HG02852 (cell line): ENCODE results near the gene TOP2B.
A peak's percentile ranks its signal among the peaks of the same experiment; 100 is the strongest.

Experiments used
- ATAC-seq: cut with Tn5 transposase; IDR thresholded peaks from one replicate; pipeline ENCODE4 v1.9.1; 2021; ENCODE audit warnings: mild to moderate bottlenecking, moderate library complexity; ENCODE audit not compliant: unreplicated experiment

The TOP2B gene

GRCh38 chr3:25664812-25665314, at the start of gene TOP2B:
Gene TOP2B, minus strand, starts transcription at chr3:25664907. Its CDS starts 610 bp downstream, at chr3:25664297.
- ATAC-seq = peak; percentile 82

GRCh38 chr3:25713341-25713985, 48.8 kb upstream of the TOP2B start:
- no peak for ATAC-seq

GRCh38 chr3:25711090-25711489, 46.4 kb upstream of the TOP2B start:
- no peak for ATAC-seq

GRCh38 chr3:25708036-25708435, 43.3 kb upstream of the TOP2B start:
- ATAC-seq = no peak

- no peak for ATAC-seq
These were observed 42.7 kb upstream of the TOP2B start for GRCh38 chr3:25707268-25707926.

GRCh38 chr3:25706213-25706612, 41.5 kb upstream of the TOP2B start:
- no peak for ATAC-seq

GRCh38 chr3:25697553-25697952, 32.8 kb upstream of the TOP2B start:
- ATAC-seq = no peak

- no peak for ATAC-seq
These were observed 31.2 kb upstream of the TOP2B start for GRCh38 chr3:25695731-25696420.

- ATAC-seq = no peak
These were observed 28.5 kb upstream of the TOP2B start for GRCh38 chr3:25693238-25693637.

- ATAC-seq = no peak
These were observed 27.6 kb upstream of the TOP2B start for GRCh38 chr3:25692341-25692740.

GRCh38 chr3:25690768-25691533, 26.2 kb upstream of the TOP2B start:
- no peak for ATAC-seq

- no peak for ATAC-seq
These were observed 24.5 kb upstream of the TOP2B start for GRCh38 chr3:25689226-25689625.

GRCh38 chr3:25687742-25688141, 23.0 kb upstream of the TOP2B start:
- ATAC-seq = no peak

GRCh38 chr3:25686766-25687165, 22.1 kb upstream of the TOP2B start:
- ATAC-seq = no peak

GRCh38 chr3:25683882-25684281, 19.2 kb upstream of the TOP2B start:
- no peak for ATAC-seq

GRCh38 chr3:25683410-25683809, 18.7 kb upstream of the TOP2B start:
- no peak for ATAC-seq

GRCh38 chr3:25679642-25680302, 15.1 kb upstream of the TOP2B start:
- no peak for ATAC-seq

- no peak for ATAC-seq
These were observed 14.5 kb upstream of the TOP2B start for GRCh38 chr3:25679166-25679565.

- no peak for ATAC-seq
These were observed 13.9 kb upstream of the TOP2B start for GRCh38 chr3:25678581-25678980.

GRCh38 chr3:25677121-25677520, 12.4 kb upstream of the TOP2B start:
- ATAC-seq = no peak

- no peak for ATAC-seq
These were observed 10.0 kb upstream of the TOP2B start for GRCh38 chr3:25674670-25675069.
